ENCODE results near the gene LAMA4.
A peak's percentile ranks its signal among the peaks of the same experiment; 100 is the strongest.

The LAMA4 gene

DNA sequence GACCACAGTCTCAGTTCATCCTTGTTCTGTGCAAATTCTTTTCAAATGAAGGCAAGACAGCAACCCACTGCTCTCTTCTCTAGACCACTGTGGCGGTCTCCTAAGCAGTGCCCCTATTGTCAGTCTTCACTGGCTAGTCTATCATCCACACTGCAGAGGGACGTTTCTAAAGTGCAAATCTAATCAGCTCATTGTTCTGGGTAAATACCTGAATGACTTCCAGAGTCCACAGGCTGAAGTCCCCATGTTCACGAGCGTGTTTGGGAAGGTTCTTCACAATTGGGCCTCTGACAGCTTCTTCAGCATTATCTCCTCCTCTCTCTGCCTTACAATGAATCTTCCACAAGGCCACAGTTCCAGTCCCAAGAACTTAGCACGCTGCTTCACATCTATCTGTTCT, 73.2 kb downstream of the LAMA4 start:
- TF ChIP-seq JUND (IDR thresholded peaks at IDR 0.05; ENCODE audit: low read depth), result no peak
- DNase-seq (ENCODE audit: low read depth in 1 of 2, low spot score in 1 of 2), result no peak
- in situ Hi-C loops (cut with HindIII; ENCODE audit: low pct_unique_long_range_greater_than_20kb, low sequenced_read_pairs), result no loop called here

DNA sequence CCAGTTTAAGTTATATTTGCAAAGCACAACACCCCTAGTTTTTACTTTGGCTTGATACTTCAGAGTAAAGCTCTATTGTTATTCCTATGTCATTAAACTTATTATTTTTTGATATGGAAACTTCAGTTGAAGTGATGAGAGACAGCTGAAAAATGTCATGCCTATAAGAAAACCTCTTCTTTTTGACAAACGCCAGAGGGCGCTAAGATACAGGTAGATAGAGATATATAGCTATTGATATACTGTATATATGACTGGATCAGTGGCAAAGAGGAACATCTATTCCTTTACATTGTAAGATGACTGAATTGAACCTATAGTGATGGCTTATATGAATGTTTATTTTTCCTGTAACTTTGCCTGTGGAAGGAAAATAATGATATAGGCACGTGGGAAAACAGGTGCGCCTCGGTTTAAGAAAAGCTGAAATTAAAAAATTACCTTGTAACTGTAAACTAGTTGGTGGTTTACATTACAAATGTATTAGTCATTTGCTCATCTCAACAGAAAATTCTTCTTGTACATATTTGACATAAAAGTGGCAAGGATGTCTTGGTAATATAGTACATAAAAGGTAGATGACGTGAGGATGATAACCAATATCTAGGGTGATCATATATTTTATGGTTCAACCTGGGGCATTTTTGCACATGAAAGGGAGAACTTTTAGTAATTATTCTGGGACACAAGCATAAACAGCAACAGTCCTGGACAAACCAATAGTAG, 74.1 kb downstream of the LAMA4 start:
- in situ Hi-C loops (cut with HindIII; ENCODE audit: low pct_unique_long_range_greater_than_20kb, low sequenced_read_pairs), result no loop called here
- TF ChIP-seq JUND (IDR thresholded peaks at IDR 0.05; ENCODE audit: low read depth), result no peak
- peak; percentile 24 to 85 for DNase-seq (ENCODE audit: low read depth in 1 of 2, low spot score in 1 of 2)

DNA sequence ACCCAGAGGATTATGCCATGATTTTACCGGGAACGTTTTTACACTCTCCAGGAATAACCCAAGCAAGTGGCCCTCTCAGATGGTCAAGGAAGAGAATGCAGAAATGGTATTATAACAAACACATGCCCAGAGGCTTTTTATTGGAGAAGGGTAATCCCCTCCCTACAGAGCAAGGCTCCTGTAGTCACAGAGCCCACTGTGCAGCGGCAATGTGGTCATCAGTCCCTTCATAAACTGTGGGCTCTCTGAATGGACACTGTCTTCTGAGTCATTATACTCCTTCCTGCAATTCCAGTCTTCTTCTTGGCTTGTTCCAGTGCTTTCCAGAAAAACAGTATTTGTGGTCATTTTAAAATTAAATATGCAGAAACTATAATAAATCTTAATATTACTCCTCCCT, 74.7 kb downstream of the LAMA4 start:
- TF ChIP-seq JUND (IDR thresholded peaks at IDR 0.05; ENCODE audit: low read depth), result no peak
- in situ Hi-C loops (cut with HindIII; ENCODE audit: low pct_unique_long_range_greater_than_20kb, low sequenced_read_pairs), result no loop called here
- DNase-seq (ENCODE audit: low read depth in 1 of 2, low spot score in 1 of 2), result no peak

DNA sequence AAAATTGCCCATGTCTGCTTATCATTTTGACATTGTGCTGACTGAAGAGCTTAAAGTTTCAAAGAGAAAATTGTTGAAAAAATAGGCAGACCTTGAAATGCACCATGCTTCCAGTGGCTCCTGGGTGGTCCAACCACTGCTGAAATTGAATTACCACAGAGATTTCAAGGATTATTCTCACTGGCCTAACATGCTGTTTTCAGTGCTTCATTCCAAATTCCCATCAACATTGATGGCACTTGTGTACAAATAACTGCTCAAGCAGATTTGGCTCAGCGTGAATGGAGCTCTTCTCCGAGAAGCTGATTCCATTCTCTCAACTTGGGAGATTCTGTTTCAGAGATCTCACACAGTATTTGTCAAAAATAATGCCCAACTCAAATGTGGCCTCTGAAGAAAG, 75.5 kb downstream of the LAMA4 start:
- DNase-seq (ENCODE audit: low read depth in 1 of 2, low spot score in 1 of 2), result no peak
- in situ Hi-C loops (cut with HindIII; ENCODE audit: low pct_unique_long_range_greater_than_20kb, low sequenced_read_pairs), result no loop called here
- no peak for TF ChIP-seq JUND (IDR thresholded peaks at IDR 0.05; ENCODE audit: low read depth)

DNA sequence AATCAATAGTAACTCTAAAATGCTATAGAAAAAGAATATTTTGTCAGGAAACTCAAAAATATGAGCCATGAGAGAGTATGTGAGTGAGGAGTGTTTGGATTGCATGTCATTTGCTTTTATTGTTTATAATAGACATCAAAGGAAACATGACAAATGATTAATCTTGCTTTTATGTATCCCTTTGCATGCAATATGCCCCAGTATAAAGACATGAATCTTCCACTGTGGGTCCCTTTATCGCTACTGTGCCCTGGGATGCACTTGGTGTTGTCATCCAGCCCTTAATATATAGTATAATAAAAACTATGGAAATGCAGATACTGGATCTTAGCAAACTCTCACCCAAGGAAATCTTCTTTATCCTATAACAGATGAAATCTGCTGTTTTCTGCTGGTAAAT, 77.3 kb downstream of the LAMA4 start:
- in situ Hi-C loops (cut with HindIII; ENCODE audit: low pct_unique_long_range_greater_than_20kb, low sequenced_read_pairs), result no loop called here
- no peak for DNase-seq (ENCODE audit: low read depth in 1 of 2, low spot score in 1 of 2)
- no peak for TF ChIP-seq JUND (IDR thresholded peaks at IDR 0.05; ENCODE audit: low read depth)

DNA sequence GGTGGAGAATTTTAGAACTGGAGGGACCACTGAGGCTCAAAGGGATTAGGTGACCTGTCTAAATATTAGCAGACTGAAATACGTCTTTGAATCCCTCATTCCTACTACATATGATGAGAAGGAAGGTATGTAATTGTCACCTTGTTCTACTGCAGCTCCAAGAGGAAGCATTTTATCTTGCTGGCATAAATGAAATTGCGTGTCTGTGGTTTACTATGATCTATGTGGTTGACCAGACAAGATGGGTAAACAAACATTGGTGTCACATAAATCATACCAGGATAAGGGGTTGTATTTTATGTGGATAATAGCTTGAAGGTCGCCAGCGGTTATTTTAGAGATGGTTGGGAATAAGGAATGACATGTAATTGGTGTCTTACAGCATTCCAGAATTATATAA, 78.2 kb downstream of the LAMA4 start:
- TF ChIP-seq JUND (IDR thresholded peaks at IDR 0.05; ENCODE audit: low read depth), result no peak
- in situ Hi-C loops (cut with HindIII; ENCODE audit: low pct_unique_long_range_greater_than_20kb, low sequenced_read_pairs), result no loop called here
- DNase-seq (ENCODE audit: low read depth in 1 of 2, low spot score in 1 of 2), result peak in 1 of 2 experiments; percentile 18

DNA sequence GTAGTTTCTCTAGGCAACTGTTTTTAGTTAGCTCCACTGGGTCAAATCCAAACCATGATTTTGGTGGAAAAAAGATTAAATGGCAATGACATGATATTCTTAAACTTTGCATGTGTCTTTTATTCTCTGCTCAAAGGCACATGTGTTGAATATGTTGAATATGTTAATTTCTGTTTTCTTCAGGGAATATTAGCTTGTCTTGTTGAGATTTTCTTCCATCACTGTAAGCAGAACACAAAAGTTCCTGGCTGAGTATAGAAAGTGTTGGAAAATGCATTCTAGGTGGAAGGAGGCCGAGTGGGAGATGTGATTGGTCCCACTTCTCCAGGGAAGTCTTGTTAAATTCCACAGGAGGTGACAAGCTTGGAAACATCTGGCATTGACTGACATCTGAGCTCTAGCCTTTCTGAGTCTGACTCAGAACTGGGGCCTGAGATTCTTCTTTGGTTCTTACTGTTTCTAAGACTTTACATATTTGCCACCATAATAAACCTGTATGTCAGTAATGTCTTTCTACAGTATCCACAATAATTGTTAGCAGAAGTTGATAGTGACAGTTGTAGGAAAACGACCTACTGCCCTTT, 81.1 kb downstream of the LAMA4 start:
- in situ Hi-C loops (cut with HindIII; ENCODE audit: low pct_unique_long_range_greater_than_20kb, low sequenced_read_pairs), result no loop called here
- no peak for TF ChIP-seq JUND (IDR thresholded peaks at IDR 0.05; ENCODE audit: low read depth)
- DNase-seq (ENCODE audit: low read depth in 1 of 2, low spot score in 1 of 2), result no peak

DNA sequence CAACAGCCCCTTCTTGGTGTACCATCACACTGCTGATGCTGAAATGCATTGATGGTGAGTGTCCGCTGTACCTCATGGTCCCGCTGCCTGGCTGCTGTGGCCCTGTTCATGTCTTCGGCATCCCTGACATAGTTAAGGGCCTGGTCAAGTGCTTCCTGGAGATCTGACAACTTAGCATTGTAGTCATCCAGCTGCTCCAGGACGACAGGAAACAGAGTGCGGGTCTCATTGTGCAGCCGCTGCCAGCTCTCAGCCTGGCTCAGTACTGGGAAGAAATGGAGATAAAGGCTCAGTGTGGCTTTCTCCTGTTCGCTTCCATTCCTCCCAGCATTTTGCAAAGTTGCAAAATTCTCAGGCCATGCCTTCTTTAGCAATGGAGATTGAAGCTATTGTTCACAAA, 81.8 kb downstream of the LAMA4 start:
- no peak for DNase-seq (ENCODE audit: low read depth in 1 of 2, low spot score in 1 of 2)
- in situ Hi-C loops (cut with HindIII; ENCODE audit: low pct_unique_long_range_greater_than_20kb, low sequenced_read_pairs), result no loop called here
- TF ChIP-seq JUND (IDR thresholded peaks at IDR 0.05; ENCODE audit: low read depth), result no peak

DNA sequence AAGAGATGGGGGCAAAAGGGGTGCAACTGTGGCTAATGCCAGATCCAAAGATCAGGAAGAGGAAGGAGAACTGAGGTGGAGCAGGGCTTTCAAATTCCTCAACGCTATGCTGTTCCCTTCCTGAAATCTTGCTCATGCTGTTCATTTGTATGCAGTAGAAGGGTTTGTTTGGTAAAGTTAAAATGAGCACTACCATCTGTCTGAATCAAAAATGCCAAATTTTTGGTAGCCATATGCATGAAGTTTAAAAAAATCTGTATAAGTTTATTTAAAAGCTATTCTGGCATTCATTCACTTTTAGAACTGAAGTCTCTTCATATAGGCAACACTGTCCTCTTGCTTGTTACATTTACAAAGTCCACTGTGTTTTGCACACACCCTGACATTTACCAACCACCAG, 84.8 kb downstream of the LAMA4 start:
- in situ Hi-C loops (cut with HindIII; ENCODE audit: low pct_unique_long_range_greater_than_20kb, low sequenced_read_pairs), result no loop called here

DNA sequence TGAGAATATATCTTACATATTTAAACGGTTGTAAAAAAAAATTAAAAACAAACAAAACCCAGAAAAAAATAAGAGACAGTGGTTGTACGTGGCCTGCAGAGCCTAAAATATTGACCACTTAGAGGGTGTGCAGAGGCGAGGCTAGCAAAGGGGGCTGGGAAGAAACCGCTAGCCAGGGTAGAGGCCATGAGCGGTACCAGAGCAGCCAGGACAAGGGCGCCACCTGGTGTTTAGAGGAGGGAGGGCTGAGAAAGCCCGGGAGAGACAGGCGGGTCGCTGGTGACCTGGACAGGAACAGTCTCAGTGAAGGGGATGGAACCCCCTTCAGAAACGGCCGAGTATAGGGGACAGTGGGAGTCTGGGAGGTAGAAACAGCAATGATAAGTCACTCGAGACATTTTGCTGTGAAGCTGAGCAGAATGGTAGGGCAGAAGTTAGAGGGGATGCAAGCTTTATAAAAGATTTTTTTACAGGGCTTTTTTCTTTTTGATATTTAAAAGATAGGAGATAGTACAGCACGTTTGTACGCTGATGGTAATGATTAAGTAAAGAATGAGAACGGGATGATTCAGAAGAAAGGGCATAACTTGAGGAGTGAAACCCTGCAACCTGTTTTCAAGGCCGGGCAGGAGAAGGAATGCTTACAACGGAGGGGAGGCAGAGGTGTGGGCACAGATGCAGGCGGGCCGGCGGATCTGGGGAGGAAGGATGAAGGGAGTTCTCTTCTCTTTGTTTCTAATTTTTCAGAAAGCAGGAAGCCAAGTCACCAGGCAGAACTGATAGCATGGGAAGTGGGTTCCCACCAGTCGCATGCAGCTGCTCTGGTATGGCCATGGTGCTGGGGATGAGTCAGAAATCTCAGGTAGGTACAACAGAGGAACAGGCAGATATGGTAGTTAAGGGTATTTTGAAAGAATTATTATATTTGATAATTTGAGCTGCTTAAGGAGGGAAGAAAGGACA, 90.8 kb downstream of the LAMA4 start:
- in situ Hi-C loops (cut with HindIII; ENCODE audit: low pct_unique_long_range_greater_than_20kb, low sequenced_read_pairs), result no loop called here
- no peak for TF ChIP-seq JUND (IDR thresholded peaks at IDR 0.05; ENCODE audit: low read depth)
- peak; percentile 7 to 56 for DNase-seq (ENCODE audit: low read depth in 1 of 2, low spot score in 1 of 2)

More for the DNA sequence above, 84.8 kb downstream of the LAMA4 start:
- DNase-seq (ENCODE audit: low read depth in 1 of 2, low spot score in 1 of 2), result no peak
- no peak for TF ChIP-seq JUND (IDR thresholded peaks at IDR 0.05; ENCODE audit: low read depth)

DNA sequence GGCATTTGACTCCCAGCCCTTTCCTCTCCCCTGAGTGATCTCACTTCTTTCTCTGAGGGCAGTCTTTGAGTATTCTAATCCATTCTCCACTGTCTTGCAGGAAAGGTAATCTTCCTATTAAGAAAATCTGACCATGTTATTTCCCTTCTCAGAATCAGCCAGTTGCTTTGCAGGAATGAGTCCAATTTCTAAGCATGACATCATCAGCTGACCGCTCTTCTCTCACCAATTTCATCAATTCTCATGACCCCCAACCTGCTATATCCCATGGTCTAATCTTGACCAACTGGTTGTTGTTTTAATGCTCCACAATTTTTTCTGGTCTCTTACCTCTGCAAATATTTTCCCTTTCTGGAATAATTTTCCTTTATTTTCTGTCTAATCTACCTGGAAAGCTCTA, 93.6 kb downstream of the LAMA4 start:
- no peak for DNase-seq (ENCODE audit: low read depth in 1 of 2, low spot score in 1 of 2)
- TF ChIP-seq JUND (IDR thresholded peaks at IDR 0.05; ENCODE audit: low read depth), result no peak
- in situ Hi-C loops (cut with HindIII; ENCODE audit: low pct_unique_long_range_greater_than_20kb, low sequenced_read_pairs), result no loop called here

DNA sequence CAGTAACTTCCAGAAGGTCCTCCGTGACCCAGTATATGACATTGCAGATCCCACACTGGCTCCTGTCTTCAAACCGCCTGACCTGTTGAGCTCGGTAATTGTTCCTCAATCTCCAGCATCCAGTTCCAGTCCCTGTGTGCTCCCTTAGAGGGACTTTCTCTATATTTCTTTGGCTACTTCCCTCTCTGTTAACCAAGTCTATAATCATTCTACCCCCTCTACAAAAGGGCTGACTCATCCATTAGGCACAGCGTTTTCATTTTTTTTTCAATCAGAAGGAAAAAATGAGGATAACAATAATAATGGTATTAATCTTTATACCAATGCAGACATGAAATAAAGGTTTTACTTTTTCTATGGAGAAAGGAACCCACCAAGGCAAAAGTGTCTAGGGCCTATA, 97.7 kb downstream of the LAMA4 start:
- DNase-seq (ENCODE audit: low read depth in 1 of 2, low spot score in 1 of 2), result no peak
- in situ Hi-C loops (cut with HindIII; ENCODE audit: low pct_unique_long_range_greater_than_20kb, low sequenced_read_pairs), result no loop called here
- TF ChIP-seq JUND (IDR thresholded peaks at IDR 0.05; ENCODE audit: low read depth), result no peak

DNA sequence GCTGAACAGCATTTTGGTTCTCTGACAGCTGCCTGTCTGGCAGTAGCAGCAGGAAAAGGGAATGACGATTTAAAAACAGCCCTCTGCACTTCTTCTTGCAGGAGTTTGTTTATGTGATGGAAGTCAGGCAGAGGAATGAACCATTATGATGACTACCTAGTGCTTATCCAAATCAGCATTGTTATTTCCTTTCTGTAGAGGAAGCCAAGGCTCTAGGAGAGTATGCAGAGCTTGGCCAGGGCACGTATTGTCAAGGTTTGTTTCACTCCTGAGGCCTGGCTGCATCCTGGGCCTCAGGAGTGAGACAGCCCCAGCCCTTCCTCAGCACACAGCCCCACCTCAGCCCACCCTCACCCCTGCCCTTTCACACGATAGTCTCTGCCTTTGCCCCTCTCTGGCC, 98.5 kb downstream of the LAMA4 start:
- in situ Hi-C loops (cut with HindIII; ENCODE audit: low pct_unique_long_range_greater_than_20kb, low sequenced_read_pairs), result no loop called here
- TF ChIP-seq JUND (IDR thresholded peaks at IDR 0.05; ENCODE audit: low read depth), result no peak
- no peak for DNase-seq (ENCODE audit: low read depth in 1 of 2, low spot score in 1 of 2)
